ENCODE measurements around the gene SCAMP5.

SCAMP5 gene

GRCh38 chr15:75030023-75030413, 34.7 kb downstream of the SCAMP5 start:
- no peak for TF ChIP-seq CTCF (IDR thresholded peaks at IDR 0.05; ENCODE audit: extremely low read depth, insufficient read depth, missing control alignments)
- in situ Hi-C loops (cut with MboI; ENCODE audit: low pct_unique_long_range_greater_than_20kb, low sequenced_read_pairs, unreplicated experiment) = no loop called here
- DNase-seq (ENCODE audit: low spot score) = no peak

GRCh38 chr15:75030424-75030823, 35.1 kb downstream of the SCAMP5 start:
- no peak for DNase-seq (ENCODE audit: low spot score)
- no peak for TF ChIP-seq CTCF (IDR thresholded peaks at IDR 0.05; ENCODE audit: extremely low read depth, insufficient read depth, missing control alignments)
- in situ Hi-C loops (cut with MboI; ENCODE audit: low pct_unique_long_range_greater_than_20kb, low sequenced_read_pairs, unreplicated experiment) = no loop called here

DNA sequence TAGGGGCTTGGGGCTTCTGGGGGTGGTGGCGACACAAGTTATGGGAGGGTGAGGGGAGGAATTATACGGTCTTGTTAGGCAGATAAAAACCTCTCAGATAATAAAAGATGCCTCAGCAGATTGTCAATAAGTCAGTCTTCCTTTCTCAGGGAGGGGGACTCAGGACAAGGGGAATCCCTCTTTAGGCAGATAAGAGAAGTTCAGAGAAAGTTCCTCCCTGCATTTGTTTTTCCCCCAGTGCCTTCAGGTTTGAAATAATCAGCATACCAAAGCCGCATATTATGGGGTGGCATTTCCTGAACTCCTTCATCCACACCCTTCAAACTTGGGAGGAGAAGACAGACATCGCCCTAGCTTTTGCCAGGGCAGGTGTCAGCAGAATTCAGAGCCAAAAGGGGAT, 36.5 kb downstream of the SCAMP5 start:
- DNase-seq (ENCODE audit: low spot score) = no peak
- in situ Hi-C loops (cut with MboI; ENCODE audit: low pct_unique_long_range_greater_than_20kb, low sequenced_read_pairs, unreplicated experiment) = no loop called here
- TF ChIP-seq CTCF (IDR thresholded peaks at IDR 0.05; ENCODE audit: extremely low read depth, insufficient read depth, missing control alignments) = no peak

DNA sequence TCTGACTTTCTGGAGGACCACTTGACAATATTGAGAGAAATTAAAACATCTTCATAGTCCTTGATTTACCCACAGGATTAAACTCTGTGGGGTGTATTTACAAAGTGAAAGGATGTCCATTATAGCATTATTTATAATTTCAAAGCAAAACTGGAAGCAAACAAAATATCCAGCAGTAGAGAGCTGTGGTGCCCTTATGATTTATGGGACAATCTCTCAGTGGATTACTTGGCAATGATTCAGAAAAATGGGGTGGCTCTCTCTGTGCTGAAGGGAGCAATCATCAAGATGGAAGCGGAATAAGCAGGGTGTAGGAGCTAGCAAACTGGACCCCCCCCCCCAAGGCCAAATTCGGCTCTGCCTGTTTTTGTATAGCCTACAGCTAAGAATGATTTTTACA, 37.0 kb downstream of the SCAMP5 start:
- no peak for TF ChIP-seq CTCF (IDR thresholded peaks at IDR 0.05; ENCODE audit: extremely low read depth, insufficient read depth, missing control alignments)
- DNase-seq (ENCODE audit: low spot score) = no peak
- in situ Hi-C loops (cut with MboI; ENCODE audit: low pct_unique_long_range_greater_than_20kb, low sequenced_read_pairs, unreplicated experiment) = no loop called here

DNA sequence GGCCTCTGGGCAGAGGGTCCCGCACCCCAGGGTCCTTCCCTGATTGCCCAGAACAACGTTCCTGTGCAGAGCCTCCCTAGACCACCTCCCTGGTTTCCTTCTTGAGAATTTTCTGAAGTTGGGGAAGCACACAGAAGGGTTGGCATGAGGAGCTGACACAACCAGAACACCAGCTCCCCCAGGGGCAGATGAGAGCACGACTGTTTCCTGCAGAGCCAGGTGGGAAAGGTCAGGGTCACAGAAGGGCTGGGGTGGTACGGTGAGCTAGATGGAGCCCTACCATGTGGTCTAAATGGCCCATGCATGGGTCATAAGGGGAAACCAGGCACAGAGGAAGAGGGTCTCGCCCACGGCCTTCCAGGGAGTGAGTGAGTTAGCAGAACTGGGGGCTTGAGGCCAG, 38.4 kb downstream of the SCAMP5 start:
- DNase-seq (ENCODE audit: low spot score) = no peak
- in situ Hi-C loops (cut with MboI; ENCODE audit: low pct_unique_long_range_greater_than_20kb, low sequenced_read_pairs, unreplicated experiment) = no loop called here
- TF ChIP-seq CTCF (IDR thresholded peaks at IDR 0.05; ENCODE audit: extremely low read depth, insufficient read depth, missing control alignments) = no peak

- in situ Hi-C loops (cut with MboI; ENCODE audit: low pct_unique_long_range_greater_than_20kb, low sequenced_read_pairs, unreplicated experiment) = no loop called here
These were observed 39.3 kb downstream of the SCAMP5 start for GRCh38 chr15:75034615-75035014.

More at GRCh38 chr15:75034615-75035014, 39.3 kb downstream of the SCAMP5 start:
- TF ChIP-seq CTCF (IDR thresholded peaks at IDR 0.05; ENCODE audit: extremely low read depth, insufficient read depth, missing control alignments) = no peak
- no peak for DNase-seq (ENCODE audit: low spot score)
